A549 (cell line): Measurements from ENCODE around the gene MUC5B. TPM values are rescaled to one million over a fixed set of nuclear protein-coding genes. Genes with fewer than 3 reads are reported as not detected.
A peak's percentile ranks its signal among the peaks of the same experiment; 100 is the strongest.

Source experiments
- ATAC-seq, 2 experiments: fragments of 200-7000 bp in 1 of 2; fragments of >200 bp in 1 of 2; cut with Nextera tagmentation in 1 of 2; cut with Tn5 transposase in 1 of 2; 3 replicates each; pipeline versions ENCODE4 v1.8.0 to v1.9.1; 2018 to 2020; ENCODE audit warnings: mild to moderate bottlenecking in 1 of 2, moderate library complexity in 1 of 2
- CTCF ChIA-PET: fragments of 300-600 bp; sonication (Branson Sonifier 250); formaldehyde crosslinking; extraction: SDS; loops from one replicate; lab custom pipeline; 2021; ENCODE audit warnings: antibody characterized with exemption, inconsistent platforms; lab: Yijun Ruan, JAX
- POLR2A ChIA-PET: fragments of 350-600 bp; formaldehyde crosslinking; extraction: SDS; loops from one replicate; lab custom pipeline; 2021; ENCODE audit warnings: antibody characterized with exemption, inconsistent platforms; lab: Yijun Ruan, JAX
- DNase-seq, 2 experiments: peaks; one replicate each; pipeline versions ENCODE4 v3.0.0 to v3.0.0-alpha.2; 2011 to 2016; ENCODE audit warnings: low read depth in 1 of 2, low spot score in 1 of 2
- FAIRE-seq: peaks from 2 replicates; lab custom pipeline; 2011; peaks lifted over from hg19 to GRCh38; lab: Jason Lieb, UNC
- H3K27ac ChIP-seq, 2 experiments: fragments of >200 bp; sonication (Bioruptor Twin); formaldehyde crosslinking; 3 replicates each; pipeline ENCODE4 v1.5.1; 2016 to 2017
- H3K4me1 ChIP-seq: fragments of >200 bp; sonication (Bioruptor Twin); formaldehyde crosslinking; 3 replicates; pipeline ENCODE4 v1.6.1; 2016
- H3K4me2 ChIP-seq: fragments of >200 bp; sonication (Bioruptor Twin); formaldehyde crosslinking; 3 replicates; pipeline ENCODE4 v1.6.1; 2016
- H3K4me3 ChIP-seq: fragments of >200 bp; sonication (Bioruptor Twin); formaldehyde crosslinking; 3 replicates; pipeline ENCODE4 v1.5.1; 2016
- H3K9me3 ChIP-seq: fragments of >200 bp; sonication (Bioruptor Twin); formaldehyde crosslinking; 3 replicates; pipeline ENCODE4 v1.6.1; 2016
- BHLHE40 ChIP-seq: IDR thresholded peaks from 2 replicates; pipeline ENCODE4 v1.6.1; 2012; ENCODE audit warnings: low read depth, low read length, inconsistent platforms
- CBX8 ChIP-seq: fragments of 200-600 bp; sonication (generic); IDR thresholded peaks from 2 replicates; pipeline ENCODE4 v1.6.1; 2016
- CEBPB ChIP-seq, 2 experiments: fragments of >200 bp in 1 of 2; sonication (Bioruptor Twin) in 1 of 2; formaldehyde crosslinking in 1 of 2; IDR thresholded peaks; 2 replicates each; pipeline ENCODE4 v1.6.1; 2012 to 2016
- CHD2 ChIP-seq: fragments of 150-350 bp; IDR thresholded peaks from 2 replicates; pipeline ENCODE4 v1.6.1; 2014; ENCODE audit warnings: low read length; ENCODE audit not compliant: partially characterized antibody
- CHD4 ChIP-seq: fragments of 200-600 bp; sonication (generic); IDR thresholded peaks from 2 replicates; pipeline ENCODE4 v1.6.1; 2016; ENCODE audit warnings: antibody characterized with exemption, mild to moderate bottlenecking, borderline replicate concordance
- EHMT2 ChIP-seq: fragments of 200-600 bp; sonication (generic); IDR thresholded peaks from 2 replicates; pipeline ENCODE4 v1.6.1; 2016; ENCODE audit warnings: antibody characterized with exemption, low read depth, mild to moderate bottlenecking, moderate library complexity
- ESRRA ChIP-seq: fragments of 150-350 bp; IDR thresholded peaks from 2 replicates; pipeline ENCODE4 v1.6.1; 2014; ENCODE audit warnings: mild to moderate bottlenecking, low read length, borderline replicate concordance
- FOSB ChIP-seq: fragments of 250-450 bp; sonication (Bioruptor Pico); IDR thresholded peaks from 2 replicates; pipeline ENCODE4 v1.5.0; 2020; ENCODE audit warnings: mild to moderate bottlenecking, moderate library complexity
- FOSL2 ChIP-seq, 2 experiments: fragments of 450-650 bp in 1 of 2; fragments of >200 bp in 1 of 2; sonication (Bioruptor Twin) in 1 of 2; formaldehyde crosslinking; IDR thresholded peaks; 2 replicates each; pipeline versions ENCODE4 v1.5.0 to v1.6.1; 2016 to 2020; ENCODE audit warnings: mild to moderate bottlenecking in 1 of 2, moderate library complexity in 1 of 2
- HOXA7 ChIP-seq: fragments of 250-450 bp; sonication (Bioruptor Pico); IDR thresholded peaks from 2 replicates; pipeline ENCODE4 v1.5.0; 2020; ENCODE audit warnings: mild to moderate bottlenecking, moderate library complexity
- JUN ChIP-seq, 2 experiments: fragments of >200 bp; sonication (Bioruptor Twin); formaldehyde crosslinking; IDR thresholded peaks; 2 replicates in 1 of 2; 3 replicates in 1 of 2; pipeline ENCODE4 v1.6.1; 2016 to 2017
- JUNB ChIP-seq: fragments of >200 bp; sonication (Bioruptor Twin); formaldehyde crosslinking; IDR thresholded peaks from 2 replicates; pipeline ENCODE4 v1.6.1; 2016
- KDM1A ChIP-seq: fragments of 200-600 bp; sonication (generic); IDR thresholded peaks from 2 replicates; pipeline ENCODE4 v1.6.1; 2016; ENCODE audit warnings: low read depth, mild to moderate bottlenecking
- KDM5A ChIP-seq: fragments of 200-600 bp; sonication (generic); IDR thresholded peaks from 2 replicates; pipeline ENCODE4 v1.6.1; 2016; ENCODE audit warnings: antibody characterized with exemption, mild to moderate bottlenecking
- MAZ ChIP-seq: fragments of 150-350 bp; IDR thresholded peaks from 2 replicates; pipeline ENCODE4 v1.6.1; 2014; ENCODE audit warnings: antibody characterized with exemption, low read depth, low read length, borderline replicate concordance
- MYC ChIP-seq: IDR thresholded peaks from 2 replicates; pipeline ENCODE4 v1.6.1; 2012; ENCODE audit warnings: mild to moderate bottlenecking, inconsistent platforms, low read length, improper control_type of control experiment, borderline replicate concordance
- NR3C1 ChIP-seq: fragments of >200 bp; sonication (Bioruptor Twin); formaldehyde crosslinking; IDR thresholded peaks from 3 replicates; pipeline ENCODE4 v1.6.1; 2017
- PHF8 ChIP-seq: fragments of 200-600 bp; sonication (generic); IDR thresholded peaks from 2 replicates; pipeline ENCODE4 v1.6.1; 2016; ENCODE audit warnings: low read depth, mild to moderate bottlenecking, antibody characterized with exemption, moderate library complexity, borderline replicate concordance
- POLR2AphosphoS2 ChIP-seq: conservative IDR thresholded peaks from 2 replicates; pipeline ENCODE4 v1.6.1; 2012; ENCODE audit warnings: low read length, improper control_type of control experiment, inconsistent platforms
- RARB ChIP-seq: fragments of 250-450 bp; sonication (Bioruptor Pico); IDR thresholded peaks from 2 replicates; pipeline ENCODE4 v1.8.0; 2021; ENCODE audit warnings: mild to moderate bottlenecking, moderate library complexity
- RCOR1 ChIP-seq: fragments of 150-350 bp; IDR thresholded peaks from 2 replicates; pipeline ENCODE4 v1.6.1; 2014; ENCODE audit warnings: antibody characterized with exemption, low read length, low read depth
- SREBF2 ChIP-seq: fragments of 450-650 bp; IDR thresholded peaks from 2 replicates; pipeline ENCODE4 v1.6.1; 2014; ENCODE audit warnings: mild to moderate bottlenecking, moderate library complexity
- TP53 ChIP-seq: fragments of 250-450 bp; sonication (Bioruptor Pico); IDR thresholded peaks from 2 replicates; pipeline ENCODE4 v1.5.0; 2021; ENCODE audit warnings: mild to moderate bottlenecking, moderate library complexity
- USF2 ChIP-seq: fragments of 450-650 bp; IDR thresholded peaks from 2 replicates; pipeline ENCODE4 v1.6.1; 2014; ENCODE audit warnings: antibody characterized with exemption
- ZNF302 ChIP-seq: fragments of 250-450 bp; sonication (Bioruptor Pico); IDR thresholded peaks from 2 replicates; pipeline ENCODE4 v1.9.0; 2021; ENCODE audit warnings: inconsistent platforms, mild to moderate bottlenecking, moderate library complexity
- WGBS: methylation state at CpG from one replicate; pipeline ENCODE4 v1.1.6; 2017; ENCODE audit errors: missing lambda C conversion rate; 5-methylcytosine and 5-hydroxymethylcytosine counted together
- polyA plus RNA-seq, 4 experiments: library from polyadenylated mRNA; depleted of rRNA in 3 of 4; stranded (reverse); fragments of >200 nt; fragmentation: RNase III in 1 of 4; extraction: RNeasy Plus Mini Kit Qiagen cat#74134 plus additional on column Dnase treatment in 1 of 4; gene quantifications; 2 replicates in 3 of 4; 3 replicates in 1 of 4; pipeline ENCODE4 v1.2.3, GENCODE V29; 2011 to 2017
- TF ChIP-seq, protein P1 (sequence below): fragments of 250-450 bp; sonication (Bioruptor Pico); IDR thresholded peaks from 2 replicates; pipeline ENCODE4 v1.5.0; 2020; ENCODE audit warnings: low read depth, mild to moderate bottlenecking, moderate library complexity
- TF ChIP-seq, protein P2 (sequence below): IDR thresholded peaks from 2 replicates; pipeline ENCODE4 v1.6.1; 2012; ENCODE audit warnings: low read depth, borderline replicate concordance
- TF ChIP-seq, protein P3 (sequence below): fragments of >200 bp; sonication (Bioruptor Twin); formaldehyde crosslinking; IDR thresholded peaks from 2 replicates; pipeline ENCODE4 v1.6.1; 2016

The MUC5B gene
- polyA plus RNA-seq, 2 of the 4 experiments (the other 2 are of a cell fraction): 0.85 to 1.4 TPM

- Histone ChIP-seq H3K4me2 (no peak overlapping the region), H3K27ac (no peak overlapping the region), H3K4me3 (no peak overlapping the region), H3K9me3 (peaks cover 16% of the 10 kb centered on the region; the same call in 1 of the 3 replicates), H3K4me1 (peaks cover 46% of the 10 kb centered on the region)
- 93% methylated on average over 21 of the region's 21 CpGs for WGBS
- DNase-seq (no peak), ATAC-seq (no peak), FAIRE-seq (no peak)
- ChIA-PET CTCF (no interaction called here), POLR2A (no interaction called here)
- TF ChIP-seq MAZ (no peak), USF2 (no peak), EHMT2 (no peak), ESRRA (no peak), POLR2AphosphoS2 (no peak), RCOR1 (no peak)
Observed at GRCh38 chr11:1307163-1307870, 84.5 kb downstream of the MUC5B start.

GRCh38 chr11:1307998-1308742 lies 85.3 kb downstream of the MUC5B start:
- Histone ChIP-seq H3K4me3 (peak overlapping the region; percentile 93), H3K4me1 (peaks cover 37% of the 10 kb centered on the region), H3K9me3 (peaks cover 16% of the 10 kb centered on the region; the same call in 1 of the 3 replicates), H3K27ac (peak overlapping the region; percentile 87 to 88)
- no peak for FAIRE-seq
- ATAC-seq: no peak
- WGBS: 82% methylated on average over 21 of the region's 21 CpGs
- ChIA-PET POLR2A (no interaction called here), CTCF (no interaction called here)
- no peak for DNase-seq
- TF ChIP-seq NR3C1 (no peak), MAZ (no peak), TP53 (CRISPR knock-in tag) (no peak), BHLHE40 (no peak), CBX8 (no peak), KDM1A (no peak), HOXA7 (CRISPR knock-in tag) (no peak)
- TF ChIP-seq, protein P1, sequence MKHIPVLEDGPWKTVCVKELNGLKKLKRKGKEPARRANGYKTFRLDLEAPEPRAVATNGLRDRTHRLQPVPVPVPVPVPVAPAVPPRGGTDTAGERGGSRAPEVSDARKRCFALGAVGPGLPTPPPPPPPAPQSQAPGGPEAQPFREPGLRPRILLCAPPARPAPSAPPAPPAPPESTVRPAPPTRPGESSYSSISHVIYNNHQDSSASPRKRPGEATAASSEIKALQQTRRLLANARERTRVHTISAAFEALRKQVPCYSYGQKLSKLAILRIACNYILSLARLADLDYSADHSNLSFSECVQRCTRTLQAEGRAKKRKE (CRISPR knock-in tag): no peak
- TF ChIP-seq, all 56 proteins: peak for 0
- H3K4me2 ChIP-seq: peak overlapping the region; percentile 83

DNA sequence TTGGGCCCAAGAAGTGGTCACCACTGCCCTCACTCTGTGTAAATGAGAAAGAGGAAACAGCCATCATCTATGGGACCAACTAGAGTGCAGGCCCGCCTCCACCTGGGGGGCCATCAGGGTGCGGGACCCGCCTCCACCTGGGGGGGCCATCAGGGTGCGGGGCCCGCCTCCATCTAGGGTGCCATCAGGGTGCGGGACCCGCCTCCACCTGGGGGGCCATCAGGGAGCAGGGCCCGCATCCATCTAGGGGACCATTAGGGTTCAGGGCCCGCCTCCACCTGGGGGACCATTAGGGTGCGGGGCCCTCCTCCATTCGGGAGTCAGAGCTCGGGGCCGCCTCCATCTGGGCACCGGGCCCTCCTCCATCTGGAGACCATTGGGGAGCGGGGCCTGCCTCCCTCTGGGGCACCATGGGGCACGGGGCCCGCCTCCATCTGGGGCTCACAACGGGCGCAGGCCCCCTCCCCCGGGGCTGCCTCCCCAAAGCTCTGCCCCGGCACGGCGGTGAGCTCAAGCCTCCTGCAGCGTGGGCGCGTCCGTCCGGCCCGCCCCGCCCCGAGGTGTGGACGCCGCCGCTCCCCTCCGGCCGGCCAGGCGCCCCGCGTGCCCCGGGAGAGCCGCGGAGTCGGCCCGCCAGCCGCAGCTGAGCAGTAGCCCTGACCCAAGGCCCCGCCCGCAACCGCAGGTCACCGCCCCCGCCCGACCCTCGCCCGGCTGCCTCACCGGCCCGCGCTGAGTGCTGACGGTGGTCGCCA lies 86.1 kb downstream of the MUC5B start:
- ATAC-seq: peak; percentile 66 to 69
- ChIA-PET CTCF (interaction anchor here (0.6 to 1.5 kb wide), 4 partner anchors 8 to 385 kb away, joined by 3 to 4 read pairs (median 3); no protein-coding TSS in a partner anchor), POLR2A (interaction anchor here (0.8 to 1.6 kb wide), 2 partner anchors 10 to 74 kb away, joined by 3 to 7 read pairs; no protein-coding TSS in a partner anchor)
- Histone ChIP-seq H3K9me3 (peaks cover 16% of the 10 kb centered on the region; the same call in 1 of the 3 replicates), H3K27ac (peak overlapping the region; percentile 87 to 88), H3K4me1 (peaks cover 29% of the 10 kb centered on the region), H3K4me2 (peak overlapping the region; percentile 83), H3K4me3 (peak overlapping the region; percentile 93)
- 0% methylated on average over 3 of the region's 58 CpGs for whole genome bisulfite sequencing
- DNase-seq: peak in 1 of 2 experiments; percentile 49
- no peak for FAIRE-seq
- TF ChIP-seq ZNF302: no peak
- no peak for TF ChIP-seq JUNB
- TF ChIP-seq, protein P2, sequence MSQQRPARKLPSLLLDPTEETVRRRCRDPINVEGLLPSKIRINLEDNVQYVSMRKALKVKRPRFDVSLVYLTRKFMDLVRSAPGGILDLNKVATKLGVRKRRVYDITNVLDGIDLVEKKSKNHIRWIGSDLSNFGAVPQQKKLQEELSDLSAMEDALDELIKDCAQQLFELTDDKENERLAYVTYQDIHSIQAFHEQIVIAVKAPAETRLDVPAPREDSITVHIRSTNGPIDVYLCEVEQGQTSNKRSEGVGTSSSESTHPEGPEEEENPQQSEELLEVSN: no peak
- TF ChIP-seq EHMT2: no peak
- TF ChIP-seq SREBF2: no peak
- TF ChIP-seq KDM1A: no peak
- no peak for TF ChIP-seq PHF8
- TF ChIP-seq, protein P3, sequence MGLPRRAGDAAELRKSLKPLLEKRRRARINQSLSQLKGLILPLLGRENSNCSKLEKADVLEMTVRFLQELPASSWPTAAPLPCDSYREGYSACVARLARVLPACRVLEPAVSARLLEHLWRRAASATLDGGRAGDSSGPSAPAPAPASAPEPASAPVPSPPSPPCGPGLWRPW: no peak
- no peak for TF ChIP-seq CEBPB (IDR thresholded peaks at IDR 0.05)
- TF ChIP-seq KDM5A: no peak
- TF ChIP-seq FOSB (CRISPR knock-in tag): no peak
- no peak for TF ChIP-seq FOSL2 (IDR thresholded peaks at IDR 0.05)
- no peak for TF ChIP-seq FOSL2 (CRISPR knock-in tag; IDR thresholded peaks at IDR 0.05)
- TF ChIP-seq NR3C1: no peak
- TF ChIP-seq CHD4: no peak
- no peak for TF ChIP-seq MYC
- no peak for TF ChIP-seq CHD2
- TF ChIP-seq JUN (IDR thresholded peaks at IDR 0.05): no peak
- no peak for TF ChIP-seq BHLHE40
- no peak for TF ChIP-seq RARB (CRISPR knock-in tag)
